Lower lobe of right lung (tissue), 2 donors: ENCODE measurements around the gene SDK1. TPM values are rescaled to one million over a fixed set of nuclear protein-coding genes. Genes with fewer than 3 reads are reported as not detected.

Experiments used
- ATAC-seq, 2 donors: fragments of 200-7000 bp; cut with Tn5 transposase; one replicate each; pipeline ENCODE4 v1.9.1; 2020 to 2022; ENCODE audit warnings: mild to moderate bottlenecking in 2 of 2, moderate library complexity in 2 of 2
- DNase-seq: peaks from one replicate; pipeline ENCODE4 v3.0.0-alpha.2; 2020
- H3K27ac ChIP-seq: fragments of 200-600 bp; one replicate; pipeline ENCODE4 v1.8.0; 2022
- H3K27me3 ChIP-seq: fragments of 200-600 bp; one replicate; pipeline ENCODE4 v1.8.0; 2022; ENCODE audit warnings: low read depth
- H3K36me3 ChIP-seq: fragments of 200-600 bp; one replicate; pipeline ENCODE4 v1.8.0; 2022; ENCODE audit warnings: mild to moderate bottlenecking
- H3K4me1 ChIP-seq: fragments of 200-600 bp; one replicate; pipeline ENCODE4 v1.8.0; 2022
- H3K4me3 ChIP-seq: fragments of 200-600 bp; one replicate; pipeline ENCODE4 v1.8.0; 2022; ENCODE audit warnings: mild to moderate bottlenecking
- H3K9me3 ChIP-seq: fragments of 200-600 bp; one replicate; pipeline ENCODE4 v1.8.0; 2022
- intact Hi-C: fragments of 100-400 bp; cut with DNase I; formaldehyde crosslinking; loops from one replicate; pipeline ENCODE4 v1.11.0; 2022
- total RNA-seq: library from RNA; stranded (reverse); fragmentation: NEBNext Ultra II Directional; extraction: Animal tissue kit (Norgen Biotek cat#: 25700); gene quantifications from one replicate; pipeline ENCODE4 v1.2.1, GENCODE V29; 2021
- TF ChIP-seq, protein P1 (sequence below): fragments of 200-600 bp; IDR thresholded peaks from one replicate; pipeline ENCODE4 v1.8.0; 2022; ENCODE audit warnings: antibody characterized with exemption, mild to moderate bottlenecking
- donor health status: DM: no; HTN: yes; CAD: no; lungs with severe emphysema.

SDK1 gene
- total RNA-seq, 1 donor from 2014 or later: 10.0 TPM

DNA sequence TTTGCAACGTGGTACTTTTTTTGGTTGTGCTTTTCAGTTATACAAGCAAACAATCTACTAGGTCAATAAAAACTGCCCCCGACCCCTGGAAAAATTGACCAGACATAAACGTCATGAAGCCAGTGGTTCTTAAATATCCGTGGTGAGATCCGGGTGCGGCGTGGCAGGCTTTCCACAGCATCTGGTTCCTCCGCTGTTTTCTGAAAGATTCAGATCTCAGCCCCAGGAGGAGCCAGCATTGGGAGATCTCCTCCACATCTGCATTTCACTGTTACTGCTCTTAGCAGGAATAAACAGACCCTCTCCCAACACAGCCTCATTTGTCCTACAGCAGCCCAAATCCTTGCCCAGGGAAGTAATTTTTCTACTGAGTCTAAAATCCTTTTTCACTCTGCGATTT lies 716.7 kb downstream of the SDK1 start:
- TF ChIP-seq, protein P1, sequence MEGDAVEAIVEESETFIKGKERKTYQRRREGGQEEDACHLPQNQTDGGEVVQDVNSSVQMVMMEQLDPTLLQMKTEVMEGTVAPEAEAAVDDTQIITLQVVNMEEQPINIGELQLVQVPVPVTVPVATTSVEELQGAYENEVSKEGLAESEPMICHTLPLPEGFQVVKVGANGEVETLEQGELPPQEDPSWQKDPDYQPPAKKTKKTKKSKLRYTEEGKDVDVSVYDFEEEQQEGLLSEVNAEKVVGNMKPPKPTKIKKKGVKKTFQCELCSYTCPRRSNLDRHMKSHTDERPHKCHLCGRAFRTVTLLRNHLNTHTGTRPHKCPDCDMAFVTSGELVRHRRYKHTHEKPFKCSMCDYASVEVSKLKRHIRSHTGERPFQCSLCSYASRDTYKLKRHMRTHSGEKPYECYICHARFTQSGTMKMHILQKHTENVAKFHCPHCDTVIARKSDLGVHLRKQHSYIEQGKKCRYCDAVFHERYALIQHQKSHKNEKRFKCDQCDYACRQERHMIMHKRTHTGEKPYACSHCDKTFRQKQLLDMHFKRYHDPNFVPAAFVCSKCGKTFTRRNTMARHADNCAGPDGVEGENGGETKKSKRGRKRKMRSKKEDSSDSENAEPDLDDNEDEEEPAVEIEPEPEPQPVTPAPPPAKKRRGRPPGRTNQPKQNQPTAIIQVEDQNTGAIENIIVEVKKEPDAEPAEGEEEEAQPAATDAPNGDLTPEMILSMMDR: no peak
- intact Hi-C loops: no loop called here
- Histone ChIP-seq H3K9me3 (no peaks in the 10 kb centered on the region), H3K27ac (no peak overlapping the region), H3K4me3 (no peak overlapping the region), H3K27me3 (no peaks in the 10 kb centered on the region), H3K36me3 (no peaks in the 10 kb centered on the region), H3K4me1 (no peaks in the 10 kb centered on the region)
- ATAC-seq (no peak), DNase-seq (no peak)

DNA sequence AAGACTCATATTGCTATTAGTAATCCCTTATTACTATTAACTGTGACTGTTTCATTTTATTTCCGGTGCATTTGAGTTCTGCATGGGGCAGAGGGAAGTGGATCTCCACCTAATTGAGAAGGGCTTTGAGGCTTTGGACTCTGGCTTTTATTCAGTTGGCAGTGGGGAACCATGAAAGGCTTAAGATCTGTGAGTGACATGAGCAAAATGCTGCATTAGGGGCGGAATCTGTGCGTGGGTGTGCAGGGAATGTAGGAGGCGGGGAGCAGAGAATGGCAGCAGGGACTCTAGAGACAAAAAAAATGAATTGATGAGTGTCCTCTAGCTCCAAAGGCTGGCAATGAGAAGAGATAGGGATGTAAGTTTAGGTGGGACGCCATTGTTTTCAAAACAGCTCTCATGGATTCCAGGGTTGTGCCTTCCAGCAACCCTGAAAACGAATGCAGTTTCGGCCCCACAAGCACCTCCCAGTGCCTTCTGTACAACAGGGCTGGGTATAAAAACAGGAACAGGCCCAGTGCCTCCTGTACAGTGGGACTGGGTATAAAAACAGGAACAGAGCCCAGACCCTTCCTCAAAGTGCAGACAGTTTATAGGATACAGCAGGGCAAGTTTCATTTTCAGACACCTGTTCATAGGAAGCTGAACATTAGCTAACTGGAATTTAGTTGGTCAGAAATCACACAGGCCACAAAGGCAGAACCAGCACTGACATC lies 717.7 kb downstream of the SDK1 start:
- H3K27me3 ChIP-seq: no peaks in the 10 kb centered on the region
- no peak for ATAC-seq
- no peaks in the 10 kb centered on the region for H3K36me3 ChIP-seq
- no peaks in the 10 kb centered on the region for H3K9me3 ChIP-seq
- intact Hi-C loops: no loop called here
- DNase-seq: no peak
- TF ChIP-seq, protein P1: no peak
- no peak overlapping the region for H3K4me3 ChIP-seq
- H3K27ac ChIP-seq: no peak overlapping the region
- H3K4me1 ChIP-seq: no peaks in the 10 kb centered on the region

DNA sequence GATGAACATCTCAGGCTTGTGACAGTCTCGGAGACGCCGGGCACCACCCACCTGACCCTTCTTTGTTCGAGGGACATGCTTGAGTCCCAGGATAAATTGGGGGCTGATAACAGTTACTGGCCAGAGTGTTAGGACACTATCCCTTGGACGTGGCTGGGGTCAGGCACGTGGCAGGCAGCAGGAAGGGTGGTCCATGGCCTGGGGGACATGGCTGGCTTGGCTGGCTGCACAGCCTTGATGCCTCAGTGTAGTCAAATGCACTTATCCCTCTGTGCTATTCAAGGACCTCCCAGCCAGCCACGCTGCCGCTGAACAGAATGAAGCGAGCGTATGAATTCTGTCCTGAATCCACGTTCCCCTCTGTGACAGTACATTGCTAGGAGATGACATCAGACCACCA lies 719.0 kb downstream of the SDK1 start:
- Histone ChIP-seq H3K9me3 (no peaks in the 10 kb centered on the region), H3K27ac (no peak overlapping the region), H3K4me1 (no peaks in the 10 kb centered on the region), H3K27me3 (no peaks in the 10 kb centered on the region), H3K36me3 (no peaks in the 10 kb centered on the region), H3K4me3 (no peak overlapping the region)
- TF ChIP-seq, protein P1: no peak
- DNase-seq (no peak), ATAC-seq (no peak)
- intact Hi-C loops: no loop called here

DNA sequence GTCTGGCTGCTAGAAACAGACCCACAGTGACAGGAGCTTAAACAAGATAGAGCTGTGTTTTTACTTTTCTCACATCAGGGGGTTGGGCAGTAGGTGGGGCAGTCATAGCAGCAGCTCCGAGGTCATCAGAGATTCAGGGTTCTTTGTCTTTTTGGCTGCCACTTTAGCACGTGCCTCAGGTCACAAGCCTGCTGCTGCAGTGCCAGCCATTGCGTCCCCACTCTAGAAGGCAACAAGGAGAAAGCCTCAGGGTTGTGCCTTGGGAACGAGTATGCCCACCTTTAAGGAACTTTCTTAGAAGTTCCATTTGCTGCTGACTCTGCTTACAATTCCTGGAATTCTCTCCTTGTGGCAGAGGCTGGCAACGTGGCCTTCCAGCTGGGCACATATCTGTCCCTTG lies 720.4 kb downstream of the SDK1 start:
- H3K4me1 ChIP-seq: no peaks in the 10 kb centered on the region
- no peaks in the 10 kb centered on the region for H3K27me3 ChIP-seq
- TF ChIP-seq, protein P1: no peak
- no peak overlapping the region for H3K27ac ChIP-seq
- H3K36me3 ChIP-seq: no peaks in the 10 kb centered on the region
- DNase-seq (no peak), ATAC-seq (no peak)
- intact Hi-C loops: no loop called here
- H3K4me3 ChIP-seq: no peak overlapping the region
- H3K9me3 ChIP-seq: no peaks in the 10 kb centered on the region

DNA sequence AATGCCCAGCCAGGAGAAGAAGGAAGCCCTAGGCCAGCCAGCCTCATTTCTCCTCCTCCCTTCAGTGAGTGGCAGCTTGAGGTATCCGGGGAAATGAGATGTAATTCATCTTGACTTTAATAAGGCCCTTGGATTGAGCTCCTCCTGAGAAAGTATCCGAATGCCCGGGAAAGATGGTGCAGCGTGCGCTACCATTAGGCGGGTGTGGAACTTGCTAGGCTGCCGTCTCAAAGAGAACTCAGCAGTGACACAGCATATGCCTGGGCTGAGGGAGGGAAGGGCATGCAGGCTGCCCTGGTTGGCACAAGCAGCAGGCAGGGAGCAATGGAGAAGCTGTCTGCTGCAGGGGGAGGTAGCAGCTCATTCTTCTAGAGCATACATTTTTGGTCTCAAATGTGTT lies 721.2 kb downstream of the SDK1 start:
- TF ChIP-seq, protein P1: no peak
- Histone ChIP-seq H3K4me3 (no peak overlapping the region), H3K27me3 (no peaks in the 10 kb centered on the region), H3K36me3 (no peaks in the 10 kb centered on the region), H3K9me3 (no peaks in the 10 kb centered on the region), H3K4me1 (no peaks in the 10 kb centered on the region), H3K27ac (no peak overlapping the region)
- DNase-seq: no peak
- no peak for ATAC-seq
- intact Hi-C loops: no loop called here
